ENCODE data around the gene EML5. TPM values are rescaled to one million over a fixed set of nuclear protein-coding genes. Genes with fewer than 3 reads are reported as not detected.

Gene EML5
- total RNA-seq, 1 experiment from 2014 or later = 1.8 TPM

DNA sequence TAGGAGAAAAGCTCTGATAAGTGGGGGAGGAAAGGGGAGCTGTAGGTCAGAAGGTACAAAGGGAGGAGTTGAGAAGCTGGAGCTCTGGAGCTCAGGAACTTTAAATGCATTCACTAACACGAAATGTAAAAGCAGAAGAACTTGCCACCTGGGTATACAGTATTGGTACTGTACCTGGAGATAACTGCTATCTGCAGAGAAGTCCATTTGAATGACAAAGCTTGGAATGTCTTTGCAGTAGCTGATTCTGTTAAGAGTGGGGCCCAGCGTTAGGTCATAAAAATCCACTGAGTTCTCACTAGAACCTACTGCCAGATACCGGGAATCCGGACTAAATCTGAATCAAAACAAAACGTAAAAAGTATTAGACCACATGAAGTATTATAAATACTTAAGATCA is 174.3 kb downstream of the EML5 start:
- ChIA-PET RAD21 (ENCODE audit: low non-redundant PET in 1 of 2, low total read pairs in 2 of 2, uncharacterized antibody in 2 of 2, unreplicated experiment in 2 of 2) (no interaction called here), POLR2A (no interaction called here), CTCF (no interaction called here)
- no peak overlapping the region for H3K9ac ChIP-seq (ENCODE audit: low read length)
- DNase-seq (ENCODE audit: low read depth, low spot score) (no peak), ATAC-seq (no peak)
- intact Hi-C loops (cut with micrococcal nuclease) = no loop called here
- no peaks in the 10 kb centered on the region for H3K27me3 ChIP-seq (ENCODE audit: insufficient read depth, low read length)
- no peak overlapping the region for H3K4me3 ChIP-seq (replicated peaks in 1 of 2; ENCODE audit: low read depth in 1 of 2, low read length in 2 of 2)
- H3K79me2 ChIP-seq (ENCODE audit: insufficient read depth, low read length) = no peaks in the 10 kb centered on the region
- H4K20me1 ChIP-seq (ENCODE audit: insufficient read depth) = no peaks in the 10 kb centered on the region
- H3K4me2 ChIP-seq (ENCODE audit: low read length) = no peak overlapping the region
- no peak overlapping the region for H3K27ac ChIP-seq (ENCODE audit: low read depth, low read length)
- no TSS peak for BruUV-seq (replicated peaks)
- H3K9me2 ChIP-seq (ENCODE audit: insufficient read depth) = no peaks in the 10 kb centered on the region
- H3K36me3 ChIP-seq (ENCODE audit: control insufficient read depth in 1 of 2, insufficient read depth in 2 of 2, low read length in 2 of 2) = peaks cover 3 to 6% of the 10 kb centered on the region in 2 experiments; a peak in 2 of 4 replicates
- TF ChIP-seq RAD21 (IDR thresholded peaks at IDR 0.05; ENCODE audit: low read depth) = no peak
- no peak for TF ChIP-seq TCF7L2 (IDR thresholded peaks at IDR 0.05; ENCODE audit: borderline replicate concordance, extremely low read depth, insufficient read depth, insufficient read length)
- TF ChIP-seq SRF (IDR thresholded peaks at IDR 0.05; ENCODE audit: low read depth) = no peak
- TF ChIP-seq, protein P1, sequence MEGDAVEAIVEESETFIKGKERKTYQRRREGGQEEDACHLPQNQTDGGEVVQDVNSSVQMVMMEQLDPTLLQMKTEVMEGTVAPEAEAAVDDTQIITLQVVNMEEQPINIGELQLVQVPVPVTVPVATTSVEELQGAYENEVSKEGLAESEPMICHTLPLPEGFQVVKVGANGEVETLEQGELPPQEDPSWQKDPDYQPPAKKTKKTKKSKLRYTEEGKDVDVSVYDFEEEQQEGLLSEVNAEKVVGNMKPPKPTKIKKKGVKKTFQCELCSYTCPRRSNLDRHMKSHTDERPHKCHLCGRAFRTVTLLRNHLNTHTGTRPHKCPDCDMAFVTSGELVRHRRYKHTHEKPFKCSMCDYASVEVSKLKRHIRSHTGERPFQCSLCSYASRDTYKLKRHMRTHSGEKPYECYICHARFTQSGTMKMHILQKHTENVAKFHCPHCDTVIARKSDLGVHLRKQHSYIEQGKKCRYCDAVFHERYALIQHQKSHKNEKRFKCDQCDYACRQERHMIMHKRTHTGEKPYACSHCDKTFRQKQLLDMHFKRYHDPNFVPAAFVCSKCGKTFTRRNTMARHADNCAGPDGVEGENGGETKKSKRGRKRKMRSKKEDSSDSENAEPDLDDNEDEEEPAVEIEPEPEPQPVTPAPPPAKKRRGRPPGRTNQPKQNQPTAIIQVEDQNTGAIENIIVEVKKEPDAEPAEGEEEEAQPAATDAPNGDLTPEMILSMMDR (IDR thresholded peaks at IDR 0.05 in 2 of 3, conservative IDR thresholded peaks at IDR 0.05 in 1 of 3; ENCODE audit: borderline replicate concordance in 1 of 3, insufficient read depth in 1 of 3, low read depth in 2 of 3, low read length in 2 of 3) = no peak
- TF ChIP-seq, protein P2, sequence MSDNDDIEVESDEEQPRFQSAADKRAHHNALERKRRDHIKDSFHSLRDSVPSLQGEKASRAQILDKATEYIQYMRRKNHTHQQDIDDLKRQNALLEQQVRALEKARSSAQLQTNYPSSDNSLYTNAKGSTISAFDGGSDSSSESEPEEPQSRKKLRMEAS (IDR thresholded peaks at IDR 0.05) = no peak
- TF ChIP-seq SP1 (IDR thresholded peaks at IDR 0.05; ENCODE audit: low read depth) = no peak
- TF ChIP-seq SIN3A (IDR thresholded peaks at IDR 0.05; ENCODE audit: low read depth) = no peak
- TF ChIP-seq EZH2phosphoT487 (IDR thresholded peaks at IDR 0.05; ENCODE audit: borderline replicate concordance) = no peak
- no peak for TF ChIP-seq JUND (IDR thresholded peaks at IDR 0.05)
- TF ChIP-seq EZH2 (IDR thresholded peaks at IDR 0.05) = no peak
- TF ChIP-seq, protein P3, sequence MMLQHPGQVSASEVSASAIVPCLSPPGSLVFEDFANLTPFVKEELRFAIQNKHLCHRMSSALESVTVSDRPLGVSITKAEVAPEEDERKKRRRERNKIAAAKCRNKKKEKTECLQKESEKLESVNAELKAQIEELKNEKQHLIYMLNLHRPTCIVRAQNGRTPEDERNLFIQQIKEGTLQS (IDR thresholded peaks at IDR 0.05) = no peak
- H2AFZ ChIP-seq (ENCODE audit: low read depth, low read length, poor library complexity, severe bottlenecking) = no peak overlapping the region
- no peaks in the 10 kb centered on the region; a peak in 2 of 4 replicates for H3K4me1 ChIP-seq (ENCODE audit: control insufficient read depth in 1 of 2, insufficient read depth in 2 of 2, low read length in 2 of 2)
- no peaks in the 10 kb centered on the region for H3K9me3 ChIP-seq (ENCODE audit: control insufficient read depth in 1 of 2, insufficient read depth in 1 of 2, low read depth in 1 of 2, low read length in 2 of 2)
